Vagina (tissue), 2 donors: Measurements from ENCODE around the gene FLRT2. TPM values are rescaled to one million over a fixed set of nuclear protein-coding genes. Genes with fewer than 3 reads are reported as not detected.
A peak's percentile ranks its signal among the peaks of the same experiment; 100 is the strongest.

ENCODE experiments used
- DNase-seq, 2 donors: peaks; one replicate each; pipeline ENCODE4 v3.0.0-alpha.2; 2017; ENCODE audit errors: extremely low spot score in 2 of 2
- H3K27ac ChIP-seq: fragments of 200-600 bp; sonication (generic); one replicate; pipeline ENCODE4 v1.5.1; 2019
- H3K27me3 ChIP-seq: fragments of 200-600 bp; sonication (generic); one replicate; pipeline ENCODE4 v1.5.1; 2019
- H3K36me3 ChIP-seq, 2 donors: fragments of 200-600 bp; sonication (generic); one replicate each; pipeline ENCODE4 v1.5.1; 2017 to 2019
- H3K4me1 ChIP-seq: fragments of 200-600 bp; sonication (generic); one replicate; pipeline ENCODE4 v1.5.1; 2019
- H3K4me3 ChIP-seq, 2 donors: fragments of 200-600 bp; sonication (generic); 1 replicate in 1 of 2; 2 replicates in 1 of 2; pipeline ENCODE4 v1.5.1; 2016 to 2019
- H3K9me3 ChIP-seq: fragments of 200-600 bp; sonication (generic); one replicate; pipeline ENCODE4 v1.5.1; 2019
- POLR2A ChIP-seq, 2 donors: fragments of 450-650 bp; IDR thresholded peaks; one replicate each; pipeline ENCODE4 v1.6.1; 2017; ENCODE audit warnings: antibody characterized with exemption in 2 of 2, mild to moderate bottlenecking in 2 of 2, moderate library complexity in 2 of 2
- POLR2AphosphoS5 ChIP-seq, 2 donors: sonication (generic); formaldehyde crosslinking; IDR thresholded peaks; one replicate each; pipeline ENCODE4 v1.9.0; 2017; ENCODE audit warnings: antibody characterized with exemption in 2 of 2, mild to moderate bottlenecking in 2 of 2, low read depth in 1 of 2; ENCODE audit not compliant: insufficient read depth in 1 of 2
- intact Hi-C: fragments of 100-400 bp; cut with DNase I; formaldehyde crosslinking; loops from one replicate; pipeline ENCODE4 v1.15.1; 2023
- total RNA-seq: library from RNA; depleted of rRNA; stranded (reverse); fragments of >200 nt; gene quantifications from one replicate; pipeline ENCODE4 v1.2.3, GENCODE V29; 2016
- TF ChIP-seq, protein P1 (sequence below), 3 experiments: fragments of 450-650 bp in 2 of 3; fragments of 200-600 bp in 1 of 3; sonication (generic) in 1 of 3; IDR thresholded peaks; one replicate each; pipeline ENCODE4 v1.5.1; 2017 to 2019; ENCODE audit warnings: antibody characterized with exemption in 3 of 3, mild to moderate bottlenecking in 2 of 3, moderate library complexity in 2 of 3

Gene FLRT2
- total RNA-seq, 1 donor from 2014 or later, result 22.8 TPM

DNA sequence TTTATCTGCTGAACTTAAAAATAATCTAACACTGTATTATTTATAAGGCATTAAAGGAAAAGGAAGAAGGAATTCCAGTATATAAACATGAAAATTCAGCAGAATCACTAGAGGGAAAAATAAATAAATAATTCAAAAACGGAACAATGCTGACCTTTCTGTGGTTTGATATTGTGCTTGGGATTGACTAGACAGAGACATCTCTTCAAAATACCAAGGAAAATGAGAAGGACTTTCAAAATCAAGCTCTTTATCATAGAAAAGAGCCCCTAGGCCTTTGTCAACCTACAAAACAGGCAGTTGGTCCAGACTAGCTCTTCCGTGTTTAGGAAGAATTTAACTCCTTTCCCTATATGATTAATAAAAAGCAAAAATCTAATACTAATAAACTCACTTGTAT is 6.3 kb upstream of the FLRT2 start:
- H3K4me3 ChIP-seq, result no peak overlapping the region
- H3K4me1 ChIP-seq, result no peaks in the 10 kb centered on the region
- no peak overlapping the region for H3K27ac ChIP-seq
- no peak for DNase-seq
- no peaks in the 10 kb centered on the region for H3K27me3 ChIP-seq
- no peaks in the 10 kb centered on the region for H3K36me3 ChIP-seq
- intact Hi-C loops, result no loop called here
- H3K9me3 ChIP-seq, result no peaks in the 10 kb centered on the region
- TF ChIP-seq POLR2AphosphoS5 (IDR thresholded peaks at IDR 0.05; ENCODE audit: insufficient read depth in 1 of 2, low read depth in 1 of 2) (no peak), POLR2A (IDR thresholded peaks at IDR 0.05) (no peak)
- TF ChIP-seq, protein P1, sequence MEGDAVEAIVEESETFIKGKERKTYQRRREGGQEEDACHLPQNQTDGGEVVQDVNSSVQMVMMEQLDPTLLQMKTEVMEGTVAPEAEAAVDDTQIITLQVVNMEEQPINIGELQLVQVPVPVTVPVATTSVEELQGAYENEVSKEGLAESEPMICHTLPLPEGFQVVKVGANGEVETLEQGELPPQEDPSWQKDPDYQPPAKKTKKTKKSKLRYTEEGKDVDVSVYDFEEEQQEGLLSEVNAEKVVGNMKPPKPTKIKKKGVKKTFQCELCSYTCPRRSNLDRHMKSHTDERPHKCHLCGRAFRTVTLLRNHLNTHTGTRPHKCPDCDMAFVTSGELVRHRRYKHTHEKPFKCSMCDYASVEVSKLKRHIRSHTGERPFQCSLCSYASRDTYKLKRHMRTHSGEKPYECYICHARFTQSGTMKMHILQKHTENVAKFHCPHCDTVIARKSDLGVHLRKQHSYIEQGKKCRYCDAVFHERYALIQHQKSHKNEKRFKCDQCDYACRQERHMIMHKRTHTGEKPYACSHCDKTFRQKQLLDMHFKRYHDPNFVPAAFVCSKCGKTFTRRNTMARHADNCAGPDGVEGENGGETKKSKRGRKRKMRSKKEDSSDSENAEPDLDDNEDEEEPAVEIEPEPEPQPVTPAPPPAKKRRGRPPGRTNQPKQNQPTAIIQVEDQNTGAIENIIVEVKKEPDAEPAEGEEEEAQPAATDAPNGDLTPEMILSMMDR (IDR thresholded peaks at IDR 0.05), result no peak

DNA sequence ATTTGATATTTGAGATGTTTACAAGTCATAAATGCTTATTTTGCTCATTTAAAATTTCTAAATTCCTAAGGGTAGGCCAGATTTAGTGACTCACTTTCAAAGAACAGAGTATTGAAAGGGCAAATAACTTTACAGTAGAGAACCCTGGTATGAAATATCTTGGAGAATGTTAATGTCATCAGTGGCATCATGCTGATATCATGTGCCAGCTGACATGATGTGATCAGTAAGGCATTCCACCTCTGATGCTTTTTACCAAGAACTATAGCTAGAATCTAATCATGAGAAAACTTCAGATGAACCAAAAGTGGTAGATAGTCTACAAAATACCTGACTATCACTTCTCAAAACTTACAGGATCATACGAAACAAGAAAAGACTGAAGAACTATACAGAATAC is 2.9 kb upstream of the FLRT2 start:
- no peaks in the 10 kb centered on the region for H3K9me3 ChIP-seq
- H3K4me1 ChIP-seq, result peaks cover 14% of the 10 kb centered on the region
- intact Hi-C loops, result no loop called here
- H3K4me3 ChIP-seq, result no peak overlapping the region
- peak overlapping the region; percentile 81 for H3K27ac ChIP-seq
- DNase-seq, result no peak
- no peak for TF ChIP-seq POLR2AphosphoS5 (IDR thresholded peaks at IDR 0.05; ENCODE audit: insufficient read depth in 1 of 2, low read depth in 1 of 2)
- no peaks in the 10 kb centered on the region for H3K36me3 ChIP-seq
- H3K27me3 ChIP-seq, result no peaks in the 10 kb centered on the region

DNA sequence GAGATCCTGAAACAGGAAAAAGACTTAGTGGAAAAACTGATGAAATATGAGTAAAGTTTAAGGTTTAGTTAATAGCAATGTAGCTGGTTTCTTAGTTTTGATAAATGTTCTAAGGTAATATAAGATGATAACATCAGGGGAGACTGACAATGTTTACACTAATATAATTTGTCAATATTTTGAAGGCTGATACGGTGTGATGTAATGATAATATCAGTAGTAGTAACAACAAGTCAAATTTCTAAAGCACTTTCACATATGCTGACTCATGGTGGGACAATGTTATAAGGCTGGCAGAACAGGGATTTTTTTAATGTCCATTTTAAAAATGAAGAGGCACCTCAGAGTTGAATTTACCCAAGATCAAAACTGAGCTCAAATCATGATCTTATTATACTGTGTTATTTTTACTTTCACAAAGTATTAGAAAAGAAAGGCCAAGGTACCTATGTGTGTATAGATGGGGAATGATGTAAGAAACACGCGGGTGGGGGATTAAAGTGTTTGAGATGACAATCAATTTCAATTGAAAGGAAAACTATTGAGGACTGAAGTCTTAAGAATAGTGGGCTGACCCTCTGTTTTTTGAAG is 2.4 kb upstream of the FLRT2 start:
- Histone ChIP-seq H3K27me3 (no peaks in the 10 kb centered on the region), H3K36me3 (no peaks in the 10 kb centered on the region), H3K4me1 (peaks cover 18% of the 10 kb centered on the region), H3K27ac (peak overlapping the region; percentile 81), H3K4me3 (no peak overlapping the region), H3K9me3 (no peaks in the 10 kb centered on the region)
- intact Hi-C loops, result no loop called here
- DNase-seq, result no peak
- no peak for TF ChIP-seq POLR2AphosphoS5 (IDR thresholded peaks at IDR 0.05; ENCODE audit: insufficient read depth in 1 of 2, low read depth in 1 of 2)
- TF ChIP-seq, protein P1 (IDR thresholded peaks at IDR 0.05), result no peak
- no peak for TF ChIP-seq POLR2A (IDR thresholded peaks at IDR 0.05)

DNA sequence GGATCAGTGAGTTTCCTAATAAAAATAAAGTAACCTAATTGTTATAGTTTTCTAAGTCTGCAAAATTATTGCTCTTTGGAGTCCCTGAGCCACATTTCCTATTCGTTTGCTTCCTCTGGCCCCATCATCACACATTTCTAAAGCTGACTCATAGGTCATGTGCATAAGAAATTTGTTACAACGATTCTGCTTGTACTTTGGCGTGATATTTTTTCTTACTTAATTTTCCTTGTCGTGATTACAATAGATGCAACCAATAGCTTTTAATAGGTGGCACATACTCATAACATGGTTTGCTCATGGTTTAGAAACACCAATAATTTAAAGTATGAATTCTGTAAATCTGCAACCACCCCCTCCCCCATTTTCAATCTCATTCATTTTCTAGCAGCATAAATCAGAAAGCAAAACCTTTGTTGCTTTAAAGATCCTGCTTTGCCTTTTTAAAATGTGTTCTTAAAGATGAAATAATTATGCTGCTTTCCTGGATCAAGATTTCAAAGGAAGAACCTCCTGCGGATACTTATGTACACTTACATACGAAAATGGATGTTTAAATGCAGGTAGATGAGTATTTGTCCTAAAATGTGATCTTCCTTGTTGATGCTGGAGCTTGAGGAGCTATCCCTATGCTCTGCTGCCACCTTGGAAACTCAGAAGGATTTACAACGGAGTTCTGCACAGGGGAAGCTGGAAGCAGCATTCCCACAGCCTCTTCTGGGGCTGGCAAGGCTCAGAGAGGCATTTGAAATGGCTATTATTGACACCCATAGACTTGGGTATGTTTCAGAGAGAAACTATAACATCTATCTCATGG is 1.7 kb upstream of the FLRT2 start:
- Histone ChIP-seq H3K4me1 (peaks cover 21% of the 10 kb centered on the region), H3K27me3 (no peaks in the 10 kb centered on the region), H3K4me3 (peak overlapping the region; percentile 68 to 76), H3K9me3 (no peaks in the 10 kb centered on the region), H3K27ac (peak overlapping the region; percentile 81), H3K36me3 (no peaks in the 10 kb centered on the region)
- no peak for DNase-seq
- TF ChIP-seq POLR2AphosphoS5 (IDR thresholded peaks at IDR 0.05; ENCODE audit: insufficient read depth in 1 of 2, low read depth in 1 of 2) (no peak), POLR2A (IDR thresholded peaks at IDR 0.05) (no peak)
- TF ChIP-seq, protein P1 (IDR thresholded peaks at IDR 0.05), result peak in 1 of 3 experiments; percentile 14
- intact Hi-C loops, result no loop called here

DNA sequence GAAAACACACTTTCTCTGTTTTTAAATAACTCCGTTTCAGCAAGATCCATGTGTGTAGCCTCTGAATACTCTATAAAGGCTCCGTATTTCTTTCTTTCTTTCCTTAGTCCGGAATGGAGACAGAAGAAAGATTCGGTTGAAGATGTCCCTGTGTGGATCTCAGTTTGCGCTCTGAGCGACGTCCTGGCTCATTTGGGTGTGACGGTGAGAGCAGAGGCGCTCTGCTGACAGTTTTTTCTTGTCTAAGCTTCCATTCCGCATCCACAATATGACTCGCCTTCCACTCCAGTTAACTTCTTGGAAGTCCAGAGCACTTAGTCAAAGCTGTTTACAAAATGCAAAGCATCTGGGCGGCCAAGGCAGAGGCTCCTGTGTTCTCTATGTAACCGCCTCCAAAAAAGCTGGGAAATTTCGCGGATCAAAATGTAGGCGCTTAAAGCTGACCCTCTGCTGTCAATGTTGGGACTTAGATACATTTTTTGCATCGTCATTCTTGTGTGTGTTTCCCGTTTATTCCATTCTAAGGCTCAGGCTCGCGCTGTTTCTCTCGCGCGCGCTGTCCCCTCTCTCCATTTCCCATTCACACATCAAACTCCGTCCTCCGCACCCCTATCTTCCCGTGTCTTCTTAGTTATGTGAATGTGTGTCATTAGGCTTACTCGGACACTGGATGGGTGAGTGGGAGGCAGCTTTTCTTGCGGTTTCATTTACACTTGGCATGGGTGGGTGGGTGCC is 880 bp upstream of the FLRT2 start:
- peak overlapping the region; percentile 68 to 76 for H3K4me3 ChIP-seq
- H3K36me3 ChIP-seq, result no peaks in the 10 kb centered on the region
- H3K27ac ChIP-seq, result peak overlapping the region; percentile 81
- H3K4me1 ChIP-seq, result peaks cover 23% of the 10 kb centered on the region
- no peak for DNase-seq
- no peaks in the 10 kb centered on the region for H3K27me3 ChIP-seq
- H3K9me3 ChIP-seq, result no peaks in the 10 kb centered on the region
- intact Hi-C loops, result no loop called here
- no peak for TF ChIP-seq POLR2AphosphoS5 (IDR thresholded peaks at IDR 0.05; ENCODE audit: insufficient read depth in 1 of 2, low read depth in 1 of 2)
- TF ChIP-seq POLR2A (IDR thresholded peaks at IDR 0.05), result no peak
- TF ChIP-seq, protein P1 (IDR thresholded peaks at IDR 0.05), result no peak
